ENCODE data around the gene ARL5C.
"Not testable (repeated sequence)": the region's sequence is repeated elsewhere in the genome, so short reads cannot be mapped to it uniquely, and the experiment has no call there.

ARL5C gene

GRCh38 chr17:39194089-39194984 lies 28.4 kb upstream of the ARL5C start:
- no peak for DNase-seq

GRCh38 chr17:39193346-39193745 lies 27.4 kb upstream of the ARL5C start:
- no peak for DNase-seq

- DNase-seq = no peak
Observed at GRCh38 chr17:39192901-39193300, 26.9 kb upstream of the ARL5C start.

GRCh38 chr17:39191750-39192510 lies 26.0 kb upstream of the ARL5C start:
- DNase-seq = no peak

- DNase-seq = no peak
Observed at GRCh38 chr17:39187152-39187830, 21.3 kb upstream of the ARL5C start.

- DNase-seq = no peak
Observed at GRCh38 chr17:39186481-39187002, 20.6 kb upstream of the ARL5C start.

GRCh38 chr17:39183720-39184119 lies 17.8 kb upstream of the ARL5C start:
- no peak for DNase-seq

GRCh38 chr17:39183045-39183444 lies 17.1 kb upstream of the ARL5C start:
- no peak for DNase-seq

- DNase-seq = no peak
Observed at GRCh38 chr17:39181303-39181702, 15.3 kb upstream of the ARL5C start.

GRCh38 chr17:39178536-39178935 lies 12.6 kb upstream of the ARL5C start:
- DNase-seq = no peak

GRCh38 chr17:39177256-39177655 lies 11.3 kb upstream of the ARL5C start:
- DNase-seq = no peak

GRCh38 chr17:39175695-39176093 lies 9.7 kb upstream of the ARL5C start:
- no peak for DNase-seq

- DNase-seq = peak; percentile 54
Observed at GRCh38 chr17:39174920-39175694, 9.1 kb upstream of the ARL5C start.

- no peak for DNase-seq
Observed at GRCh38 chr17:39173526-39174274, 7.7 kb upstream of the ARL5C start.

GRCh38 chr17:39173080-39173479 lies 7.1 kb upstream of the ARL5C start:
- DNase-seq = no peak

- DNase-seq = no peak
Observed at GRCh38 chr17:39171933-39172332, 6.0 kb upstream of the ARL5C start.

- DNase-seq = no peak
Observed at GRCh38 chr17:39170558-39170957, 4.6 kb upstream of the ARL5C start.

- DNase-seq = no peak
Observed at GRCh38 chr17:39170109-39170508, 4.1 kb upstream of the ARL5C start.

- no peak for DNase-seq
Observed at GRCh38 chr17:39169518-39169917, 3.6 kb upstream of the ARL5C start.

GRCh38 chr17:39169101-39169500 lies 3.1 kb upstream of the ARL5C start:
- no peak for DNase-seq

GRCh38 chr17:39168503-39168902 lies 2.5 kb upstream of the ARL5C start:
- not testable (repeated sequence) for DNase-seq

- no peak for DNase-seq
Observed at GRCh38 chr17:39167476-39167875, 1.5 kb upstream of the ARL5C start.
